Measurements from ENCODE around the gene TAL2.

Gene TAL2

DNA sequence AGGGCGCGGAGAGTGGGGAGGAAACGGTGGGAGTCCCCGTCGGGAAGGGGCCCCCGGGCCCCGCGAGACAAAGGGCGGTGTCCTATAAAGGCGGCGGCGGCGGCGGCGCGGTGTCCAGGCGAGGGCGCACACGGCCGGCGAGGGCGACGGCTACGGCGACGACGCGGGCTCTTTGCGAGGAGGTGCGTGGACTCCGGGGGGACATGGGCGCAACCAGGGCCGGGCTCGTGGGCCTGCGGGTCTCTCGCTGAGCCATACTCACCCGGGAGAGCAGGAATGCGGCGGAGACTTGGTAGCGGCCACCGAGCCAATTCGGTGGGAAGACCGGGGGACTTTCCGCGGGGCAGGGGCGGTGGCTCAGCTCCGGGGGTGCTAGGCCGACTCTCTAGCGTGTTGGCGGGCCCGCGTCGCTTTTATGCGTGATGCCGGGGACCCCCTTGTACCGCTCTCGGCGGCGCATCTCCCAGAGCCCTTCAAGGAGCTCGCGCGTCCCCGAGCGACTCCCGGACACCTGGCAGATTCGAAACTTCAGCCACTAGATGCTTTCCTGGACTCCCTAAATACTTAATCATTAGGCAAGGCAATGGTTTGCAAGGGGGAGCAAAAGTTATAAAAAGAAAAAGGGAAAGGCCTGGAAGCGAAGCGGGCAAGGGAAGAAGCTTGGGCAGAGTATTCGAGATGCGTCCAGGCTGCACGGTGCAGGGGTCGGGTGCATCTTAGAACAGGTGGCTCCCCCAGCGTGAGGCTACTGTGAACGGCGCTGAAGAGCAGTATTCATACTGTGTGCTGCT, 5.9 kb upstream of the TAL2 start:
- no peak overlapping the region for H3K14ac ChIP-seq (ENCODE audit: low read length)
- peaks cover 2% of the 10 kb centered on the region for H3K9me3 ChIP-seq (ENCODE audit: insufficient read depth, low read depth, low read length)
- no CpG with 5 or more reads among the region's 75 CpGs for WGBS (ENCODE audit: extremely low coverage, insufficient coverage, insufficient read length)
- no peak overlapping the region for H2BK5ac ChIP-seq (ENCODE audit: low read depth, low read length, poor library complexity)
- no peaks in the 10 kb centered on the region for H3K79me2 ChIP-seq (ENCODE audit: control insufficient read depth, insufficient read depth, low read length, poor library complexity)
- no peak overlapping the region for H2BK120ac ChIP-seq (ENCODE audit: insufficient read depth, low read length, poor library complexity)
- H3K4me2 ChIP-seq (ENCODE audit: low read length): peak overlapping the region; percentile 79
- no peak overlapping the region for H2BK12ac ChIP-seq (ENCODE audit: low read length)
- peak overlapping the region; percentile 50 for H3K4me3 ChIP-seq (ENCODE audit: low read depth, low read length)
- no peak overlapping the region for H3K23ac ChIP-seq (ENCODE audit: low read length)
- peak overlapping the region; percentile 63 for H2AFZ ChIP-seq (ENCODE audit: insufficient read depth, low read length, poor library complexity)
- H3K4ac ChIP-seq (ENCODE audit: low read depth, low read length): no peak overlapping the region
- H3K36me3 ChIP-seq (ENCODE audit: control insufficient read depth in 1 of 2, insufficient read depth in 2 of 2, low read length in 2 of 2): no peaks in the 10 kb centered on the region
- no peak overlapping the region for H4K91ac ChIP-seq (ENCODE audit: low read depth, low read length)
- no peak overlapping the region for H4K12ac ChIP-seq (ENCODE audit: low read depth, low read length)
- peaks cover 24% of the 10 kb centered on the region for H3K27me3 ChIP-seq (ENCODE audit: insufficient read depth, low read length)
- H4K8ac ChIP-seq (ENCODE audit: low read depth, low read length): no peak overlapping the region
- H3K4me1 ChIP-seq (ENCODE audit: control insufficient read depth in 1 of 2, insufficient read depth in 2 of 2, low read length in 2 of 2): peaks cover 4 to 6% of the 10 kb centered on the region in 2 experiments
- H3K27ac ChIP-seq (ENCODE audit: low read depth, low read length): no peak overlapping the region
- no peak overlapping the region for H2AK5ac ChIP-seq (ENCODE audit: low read length)
- H3K9ac ChIP-seq (ENCODE audit: low read length): no peak overlapping the region
- DNase-seq: peak in 1 of 2 donors; percentile 27
- no peaks in the 10 kb centered on the region for H3K79me1 ChIP-seq (ENCODE audit: low read length)
- H3K18ac ChIP-seq (ENCODE audit: low read length): no peak overlapping the region

DNA sequence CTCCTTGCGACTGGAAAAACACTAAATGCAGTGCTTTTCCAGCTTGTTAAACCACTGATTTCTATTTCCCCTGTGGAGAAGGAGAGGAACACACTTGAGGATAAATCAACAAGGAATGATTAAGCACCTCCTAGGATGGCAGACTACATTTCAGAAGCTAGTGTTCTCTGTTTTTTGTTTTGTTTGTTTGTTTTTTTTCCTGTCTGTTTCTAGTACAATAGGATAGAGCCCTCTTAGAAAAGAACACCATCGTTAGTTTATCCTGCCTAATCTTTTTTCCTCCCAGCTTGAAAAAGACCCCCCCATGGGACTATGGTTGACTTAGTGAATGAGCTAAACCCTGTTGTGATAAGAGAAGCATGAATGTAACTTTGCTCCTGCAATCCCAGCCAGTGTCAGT, 3.9 kb upstream of the TAL2 start:
- WGBS (ENCODE audit: extremely low coverage, insufficient coverage, insufficient read length): no CpG with 5 or more reads among the region's 2 CpGs

GRCh38 chr9:105661011-105661410, 1.2 kb upstream of the TAL2 start:
- Histone ChIP-seq H3K4ac (ENCODE audit: low read depth, low read length) (no peak overlapping the region), H2AK5ac (ENCODE audit: low read length) (no peak overlapping the region), H3K79me2 (ENCODE audit: control insufficient read depth, insufficient read depth, low read length, poor library complexity) (no peaks in the 10 kb centered on the region), H3K79me1 (ENCODE audit: low read length) (no peaks in the 10 kb centered on the region), H2AFZ (ENCODE audit: insufficient read depth, low read length, poor library complexity) (no peak overlapping the region), H3K27ac (ENCODE audit: low read depth, low read length) (no peak overlapping the region), H4K12ac (ENCODE audit: low read depth, low read length) (no peak overlapping the region), H4K8ac (ENCODE audit: low read depth, low read length) (no peak overlapping the region), H3K9me3 (ENCODE audit: insufficient read depth, low read depth, low read length) (peaks cover 2% of the 10 kb centered on the region), H3K4me3 (ENCODE audit: low read depth, low read length) (no peak overlapping the region), H3K36me3 (ENCODE audit: control insufficient read depth in 1 of 2, insufficient read depth in 2 of 2, low read length in 2 of 2) (no peaks in the 10 kb centered on the region), H3K9ac (ENCODE audit: low read length) (no peak overlapping the region), H2BK5ac (ENCODE audit: low read depth, low read length, poor library complexity) (no peak overlapping the region), H3K18ac (ENCODE audit: low read length) (no peak overlapping the region), H4K91ac (ENCODE audit: low read depth, low read length) (no peak overlapping the region), H2BK120ac (ENCODE audit: insufficient read depth, low read length, poor library complexity) (no peak overlapping the region), H3K14ac (ENCODE audit: low read length) (no peak overlapping the region), H3K4me2 (ENCODE audit: low read length) (no peak overlapping the region), H3K27me3 (ENCODE audit: insufficient read depth, low read length) (peaks cover 15% of the 10 kb centered on the region), H3K4me1 (ENCODE audit: control insufficient read depth in 1 of 2, insufficient read depth in 2 of 2, low read length in 2 of 2) (peaks cover 3 to 4% of the 10 kb centered on the region in 2 experiments), H2BK12ac (ENCODE audit: low read length) (no peak overlapping the region), H3K23ac (ENCODE audit: low read length) (no peak overlapping the region)
- no CpG with 5 or more reads among the region's 4 CpGs for WGBS (ENCODE audit: extremely low coverage, insufficient coverage, insufficient read length)
- no peak for DNase-seq

More for the DNA sequence above, 3.9 kb upstream of the TAL2 start:
- Histone ChIP-seq H4K8ac (ENCODE audit: low read depth, low read length) (no peak overlapping the region), H3K4ac (ENCODE audit: low read depth, low read length) (no peak overlapping the region), H3K27ac (ENCODE audit: low read depth, low read length) (no peak overlapping the region), H3K14ac (ENCODE audit: low read length) (no peak overlapping the region), H3K4me3 (ENCODE audit: low read depth, low read length) (no peak overlapping the region), H3K4me1 (ENCODE audit: control insufficient read depth in 1 of 2, insufficient read depth in 2 of 2, low read length in 2 of 2) (peaks cover 4 to 6% of the 10 kb centered on the region in 2 experiments), H3K9ac (ENCODE audit: low read length) (no peak overlapping the region), H3K4me2 (ENCODE audit: low read length) (no peak overlapping the region), H3K36me3 (ENCODE audit: control insufficient read depth in 1 of 2, insufficient read depth in 2 of 2, low read length in 2 of 2) (no peaks in the 10 kb centered on the region), H3K9me3 (ENCODE audit: insufficient read depth, low read depth, low read length) (peaks cover 2% of the 10 kb centered on the region), H2BK5ac (ENCODE audit: low read depth, low read length, poor library complexity) (no peak overlapping the region), H4K91ac (ENCODE audit: low read depth, low read length) (no peak overlapping the region), H3K79me1 (ENCODE audit: low read length) (no peaks in the 10 kb centered on the region), H2BK120ac (ENCODE audit: insufficient read depth, low read length, poor library complexity) (no peak overlapping the region), H3K18ac (ENCODE audit: low read length) (no peak overlapping the region), H3K27me3 (ENCODE audit: insufficient read depth, low read length) (peaks cover 24% of the 10 kb centered on the region), H2AK5ac (ENCODE audit: low read length) (no peak overlapping the region), H3K79me2 (ENCODE audit: control insufficient read depth, insufficient read depth, low read length, poor library complexity) (no peaks in the 10 kb centered on the region), H2AFZ (ENCODE audit: insufficient read depth, low read length, poor library complexity) (no peak overlapping the region), H2BK12ac (ENCODE audit: low read length) (no peak overlapping the region), H4K12ac (ENCODE audit: low read depth, low read length) (no peak overlapping the region), H3K23ac (ENCODE audit: low read length) (no peak overlapping the region)
- DNase-seq: no peak

DNA sequence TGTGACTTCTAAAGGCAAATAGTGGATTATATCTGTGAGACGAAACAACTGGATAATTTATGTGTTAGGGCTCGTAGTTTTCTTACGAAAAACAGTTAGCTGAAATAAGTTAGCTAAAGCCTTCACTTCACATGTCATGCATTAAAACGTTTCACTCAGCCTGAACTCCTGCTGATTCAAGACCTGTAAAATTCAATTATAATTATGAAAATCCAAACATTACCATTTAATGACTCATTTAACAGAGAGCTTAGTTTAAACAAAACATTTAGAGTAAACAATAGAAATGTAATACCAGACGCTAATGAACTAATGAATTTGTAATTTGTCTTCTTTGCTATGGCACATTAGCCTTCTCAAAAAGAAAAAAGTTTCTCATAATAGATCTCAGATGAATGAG, 1.7 kb downstream of the TAL2 start:
- H3K79me2 ChIP-seq (ENCODE audit: control insufficient read depth, insufficient read depth, low read length, poor library complexity): no peaks in the 10 kb centered on the region
- H3K9me3 ChIP-seq (ENCODE audit: insufficient read depth, low read depth, low read length): peaks cover 3% of the 10 kb centered on the region
- no peaks in the 10 kb centered on the region for H3K36me3 ChIP-seq (ENCODE audit: control insufficient read depth in 1 of 2, insufficient read depth in 2 of 2, low read length in 2 of 2)
- H2BK5ac ChIP-seq (ENCODE audit: low read depth, low read length, poor library complexity): no peak overlapping the region
- no peak overlapping the region for H2BK12ac ChIP-seq (ENCODE audit: low read length)
- H4K91ac ChIP-seq (ENCODE audit: low read depth, low read length): no peak overlapping the region
- no peak overlapping the region for H2AFZ ChIP-seq (ENCODE audit: insufficient read depth, low read length, poor library complexity)
- H3K79me1 ChIP-seq (ENCODE audit: low read length): no peaks in the 10 kb centered on the region
- no peak overlapping the region for H3K4ac ChIP-seq (ENCODE audit: low read depth, low read length)
- no peak overlapping the region for H3K14ac ChIP-seq (ENCODE audit: low read length)
- H4K12ac ChIP-seq (ENCODE audit: low read depth, low read length): no peak overlapping the region
- H3K9ac ChIP-seq (ENCODE audit: low read length): no peak overlapping the region
- H3K27me3 ChIP-seq (ENCODE audit: insufficient read depth, low read length): no peaks in the 10 kb centered on the region
- no peak overlapping the region for H4K8ac ChIP-seq (ENCODE audit: low read depth, low read length)
- H3K23ac ChIP-seq (ENCODE audit: low read length): no peak overlapping the region
- no peak overlapping the region for H3K18ac ChIP-seq (ENCODE audit: low read length)
- no peak overlapping the region for H3K4me2 ChIP-seq (ENCODE audit: low read length)
- no peak for DNase-seq
- H2AK5ac ChIP-seq (ENCODE audit: low read length): no peak overlapping the region
- H3K27ac ChIP-seq (ENCODE audit: low read depth, low read length): no peak overlapping the region
- H3K4me1 ChIP-seq (ENCODE audit: control insufficient read depth in 1 of 2, insufficient read depth in 2 of 2, low read length in 2 of 2): no peaks in the 10 kb centered on the region
- H2BK120ac ChIP-seq (ENCODE audit: insufficient read depth, low read length, poor library complexity): no peak overlapping the region
- WGBS (ENCODE audit: extremely low coverage, insufficient coverage, insufficient read length): no CpG with 5 or more reads among the region's 5 CpGs
- no peak overlapping the region for H3K4me3 ChIP-seq (ENCODE audit: low read depth, low read length)
